ENCODE results near the gene EPS8L2.

- no peak for TF ChIP-seq CTCF (IDR thresholded peaks at IDR 0.05; ENCODE audit: insufficient read depth, low read depth, low read length)
- no peak for TF ChIP-seq EZH2 (IDR thresholded peaks at IDR 0.05; ENCODE audit: insufficient read depth, low read length)
Observed at GRCh38 chr11:725624-726202, 19.7 kb downstream of the EPS8L2 start.

Data from astrocyte (in vitro differentiated cells and primary cell).